Cerebellar nuclear complex (tissue), 1 donor: Measurements from ENCODE around the gene KCNJ9.
"Not testable (repeated sequence)": the region's sequence is repeated elsewhere in the genome, so short reads cannot be mapped to it uniquely, and the experiment has no call there.

Experiments used
- DNase-seq, 2 experiments: peaks; one replicate each; lab custom pipeline; 2025; lab: John Stamatoyannopoulos, UW

The KCNJ9 gene

DNA sequence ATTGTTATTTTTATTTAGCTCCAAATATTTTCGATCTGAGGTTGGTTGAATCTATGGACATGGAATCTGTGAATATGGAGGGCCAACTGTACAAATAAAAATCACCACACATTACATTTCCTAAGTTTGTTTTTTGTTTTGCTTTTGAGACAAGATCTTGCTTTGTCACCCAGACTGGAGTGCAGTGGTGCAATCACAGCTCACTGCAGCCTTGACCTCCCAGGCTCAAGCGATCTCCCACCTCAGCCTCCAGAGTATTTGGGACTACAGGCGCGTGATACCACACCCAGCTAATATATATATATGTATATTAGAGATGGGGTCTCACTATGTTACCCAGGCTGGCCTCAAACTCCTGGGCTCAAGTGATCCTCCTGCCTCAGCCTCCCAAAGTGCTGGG is 45.0 kb downstream of the KCNJ9 start:
- not testable (repeated sequence) for DNase-seq

DNA sequence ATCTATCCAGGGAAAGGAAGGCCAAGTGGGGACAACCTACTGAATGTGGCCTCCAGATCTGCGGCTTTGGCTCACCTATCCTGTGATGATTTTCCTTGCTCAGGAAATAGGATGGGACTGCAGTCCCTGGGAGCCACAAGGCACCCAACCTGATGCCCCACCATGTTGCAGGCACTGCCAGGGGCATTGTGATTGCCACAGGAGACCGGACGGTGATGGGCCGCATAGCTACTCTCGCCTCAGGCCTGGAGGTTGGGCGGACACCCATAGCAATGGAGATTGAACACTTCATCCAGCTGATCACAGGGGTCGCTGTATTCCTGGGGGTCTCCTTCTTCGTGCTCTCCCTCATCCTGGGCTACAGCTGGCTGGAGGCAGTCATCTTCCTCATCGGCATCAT is 46.0 kb downstream of the KCNJ9 start:
- DNase-seq = no peak

DNA sequence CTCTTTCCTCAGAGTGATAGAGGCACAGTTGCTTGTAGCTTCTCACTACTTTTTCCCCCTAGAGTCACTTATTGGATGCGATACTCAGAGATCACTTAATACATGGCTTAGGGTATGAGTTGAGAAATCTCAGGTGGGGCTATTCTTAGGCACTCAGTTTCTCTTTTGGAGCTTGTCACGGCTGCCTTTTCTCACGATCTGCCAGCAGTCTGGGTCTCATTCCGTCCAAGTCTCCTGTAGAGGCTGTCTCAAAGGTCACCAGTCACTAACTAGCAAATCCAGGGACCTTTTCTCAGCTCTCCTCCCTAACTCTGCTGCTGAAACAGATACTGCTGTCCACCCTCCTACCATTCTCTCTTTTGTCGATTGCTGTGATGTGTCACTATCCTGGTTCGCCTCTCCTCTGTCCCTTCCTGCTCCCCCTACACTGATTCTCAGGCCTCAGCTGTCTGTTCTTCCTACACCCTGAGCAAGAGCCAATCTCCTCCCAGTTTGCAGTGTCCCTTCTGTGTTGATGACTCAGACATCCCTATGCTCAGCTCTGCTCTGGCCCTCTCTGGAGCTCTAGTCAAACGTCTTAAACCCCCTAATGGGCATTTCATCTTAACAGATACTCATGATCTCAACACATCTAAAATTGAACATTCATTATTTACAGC is 46.7 kb downstream of the KCNJ9 start:
- no peak for DNase-seq

DNA sequence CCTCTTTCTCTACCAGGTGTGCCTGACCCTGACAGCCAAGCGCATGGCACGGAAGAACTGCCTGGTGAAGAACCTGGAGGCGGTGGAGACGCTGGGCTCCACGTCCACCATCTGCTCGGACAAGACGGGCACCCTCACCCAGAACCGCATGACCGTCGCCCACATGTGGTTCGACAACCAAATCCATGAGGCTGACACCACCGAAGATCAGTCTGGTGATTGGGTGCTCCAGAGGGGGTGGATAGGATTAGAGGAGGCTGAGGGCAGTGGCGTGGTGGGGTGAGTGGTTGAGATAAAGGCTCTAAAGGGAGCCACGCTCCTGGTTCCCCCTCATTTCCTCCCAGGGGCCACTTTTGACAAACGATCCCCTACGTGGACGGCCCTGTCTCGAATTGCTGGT is 47.3 kb downstream of the KCNJ9 start:
- no peak for DNase-seq

DNA sequence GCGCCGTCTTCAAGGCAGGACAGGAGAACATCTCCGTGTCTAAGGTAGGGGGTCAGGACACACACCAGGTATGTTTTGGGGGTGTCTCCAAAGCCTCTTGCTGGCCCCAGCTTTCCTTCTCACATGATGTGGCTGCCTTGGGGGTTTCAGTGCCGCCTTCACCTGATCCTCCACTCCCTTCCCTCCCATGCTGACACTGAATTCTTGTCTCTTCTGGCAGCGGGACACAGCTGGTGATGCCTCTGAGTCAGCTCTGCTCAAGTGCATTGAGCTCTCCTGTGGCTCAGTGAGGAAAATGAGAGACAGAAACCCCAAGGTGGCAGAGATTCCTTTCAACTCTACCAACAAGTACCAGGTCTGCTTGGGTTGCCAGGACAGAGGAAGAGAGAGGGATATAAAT is 47.7 kb downstream of the KCNJ9 start:
- DNase-seq = no peak

DNA sequence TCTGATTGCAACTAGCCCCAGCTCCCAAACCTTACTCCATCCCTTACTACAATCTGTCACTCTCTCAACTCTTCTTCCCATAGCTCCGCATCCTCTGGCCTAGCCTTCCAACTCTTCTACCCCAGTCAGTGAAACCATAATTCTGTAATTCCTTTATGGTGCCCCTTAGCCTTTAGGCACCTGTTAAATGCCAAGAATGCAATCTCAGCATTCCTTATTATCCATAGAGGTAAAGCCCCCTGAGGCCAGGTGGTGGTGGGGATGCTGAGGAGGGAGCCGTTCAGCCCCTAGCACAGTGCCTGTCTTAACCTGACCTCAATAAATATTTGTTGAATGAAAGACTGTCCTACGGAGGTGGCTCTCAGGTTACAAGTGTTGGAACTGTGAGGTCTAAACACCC is 48.2 kb downstream of the KCNJ9 start:
- no peak for DNase-seq

DNA sequence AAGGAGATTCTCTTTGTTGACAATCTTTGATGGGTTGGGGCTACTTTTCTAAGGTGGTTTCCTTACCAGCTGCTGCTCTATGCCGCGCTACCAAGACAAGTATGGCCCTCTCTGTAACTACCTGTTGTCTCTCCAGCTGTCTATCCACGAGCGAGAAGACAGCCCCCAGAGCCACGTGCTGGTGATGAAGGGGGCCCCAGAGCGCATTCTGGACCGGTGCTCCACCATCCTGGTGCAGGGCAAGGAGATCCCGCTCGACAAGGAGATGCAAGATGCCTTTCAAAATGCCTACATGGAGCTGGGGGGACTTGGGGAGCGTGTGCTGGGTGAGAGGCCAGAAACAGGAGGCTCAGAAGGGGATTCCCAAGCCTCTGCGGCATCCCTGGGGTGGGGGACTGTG is 48.6 kb downstream of the KCNJ9 start:
- no peak for DNase-seq

DNA sequence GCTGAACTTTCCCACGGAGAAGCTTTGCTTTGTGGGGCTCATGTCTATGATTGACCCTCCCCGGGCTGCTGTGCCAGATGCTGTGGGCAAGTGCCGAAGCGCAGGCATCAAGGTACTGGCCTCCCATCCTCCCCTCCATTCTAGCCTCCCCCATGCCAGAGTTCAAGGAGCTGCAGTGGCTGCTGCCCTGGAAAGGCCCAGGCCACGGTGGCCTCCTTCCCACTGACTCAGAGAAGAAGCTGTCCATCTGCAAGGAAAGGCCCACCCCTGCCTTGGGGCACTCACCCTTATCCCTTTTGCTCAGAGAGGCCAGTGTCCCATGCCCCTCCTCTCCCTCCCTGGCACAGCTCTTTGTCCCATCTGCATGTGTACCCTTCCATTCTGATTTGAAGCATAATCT is 49.1 kb downstream of the KCNJ9 start:
- DNase-seq = no peak

DNA sequence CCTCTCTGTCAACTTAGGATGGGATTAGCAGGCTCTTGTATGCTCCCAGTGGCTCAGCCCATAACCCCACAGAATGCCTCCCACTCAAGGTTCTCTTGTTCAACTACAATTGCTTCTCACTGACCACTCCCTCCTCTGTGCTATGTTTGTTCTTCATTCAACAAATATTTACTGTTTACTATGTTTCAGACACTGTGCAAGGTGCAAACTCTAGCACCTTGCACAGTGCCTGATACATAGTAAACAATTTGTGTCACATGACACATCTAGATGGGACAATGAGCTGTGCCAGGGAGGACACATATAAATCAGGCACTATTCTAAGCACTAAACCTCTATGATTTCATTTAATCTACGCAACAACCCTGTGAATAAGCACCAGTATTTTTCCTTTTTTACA is 49.6 kb downstream of the KCNJ9 start:
- no peak for DNase-seq

DNA sequence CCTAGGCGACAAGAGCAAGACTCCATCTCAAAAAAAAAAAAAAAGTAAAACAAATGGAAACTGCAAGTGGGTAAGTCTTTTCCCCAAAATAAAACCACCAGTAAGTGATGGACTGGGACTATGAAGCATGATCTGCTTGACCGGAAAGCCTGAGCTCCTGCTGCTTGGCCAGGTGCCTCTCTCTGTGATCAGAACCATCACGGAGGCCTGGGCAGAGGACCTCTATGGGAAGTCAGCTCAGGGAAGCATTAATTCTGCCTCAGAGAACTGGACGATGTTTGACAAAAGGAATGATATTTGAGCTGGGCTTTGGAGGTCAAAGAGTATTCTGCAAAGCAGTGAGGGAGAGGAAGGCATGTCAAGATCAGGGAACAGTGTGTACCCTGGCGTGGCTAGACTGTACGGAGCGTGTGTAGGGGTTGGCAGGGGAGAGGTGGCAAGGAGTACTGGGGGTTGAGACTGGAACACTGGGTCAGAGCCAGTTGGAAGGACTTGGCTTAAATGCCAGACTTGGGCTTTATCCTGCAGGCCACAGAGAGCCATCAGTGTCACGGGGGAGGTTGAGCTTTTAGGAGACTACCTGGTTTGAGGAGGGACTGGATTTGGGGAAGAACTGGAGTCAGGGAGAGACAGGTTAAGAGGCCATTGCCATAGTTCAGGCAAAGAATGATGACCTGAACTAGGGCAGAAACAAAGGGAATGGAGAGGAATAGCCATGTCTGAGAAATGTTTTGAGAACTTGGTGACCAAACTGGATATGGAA is 50.6 kb downstream of the KCNJ9 start:
- DNase-seq = peak in 1 of 2 experiments; percentile 38

DNA sequence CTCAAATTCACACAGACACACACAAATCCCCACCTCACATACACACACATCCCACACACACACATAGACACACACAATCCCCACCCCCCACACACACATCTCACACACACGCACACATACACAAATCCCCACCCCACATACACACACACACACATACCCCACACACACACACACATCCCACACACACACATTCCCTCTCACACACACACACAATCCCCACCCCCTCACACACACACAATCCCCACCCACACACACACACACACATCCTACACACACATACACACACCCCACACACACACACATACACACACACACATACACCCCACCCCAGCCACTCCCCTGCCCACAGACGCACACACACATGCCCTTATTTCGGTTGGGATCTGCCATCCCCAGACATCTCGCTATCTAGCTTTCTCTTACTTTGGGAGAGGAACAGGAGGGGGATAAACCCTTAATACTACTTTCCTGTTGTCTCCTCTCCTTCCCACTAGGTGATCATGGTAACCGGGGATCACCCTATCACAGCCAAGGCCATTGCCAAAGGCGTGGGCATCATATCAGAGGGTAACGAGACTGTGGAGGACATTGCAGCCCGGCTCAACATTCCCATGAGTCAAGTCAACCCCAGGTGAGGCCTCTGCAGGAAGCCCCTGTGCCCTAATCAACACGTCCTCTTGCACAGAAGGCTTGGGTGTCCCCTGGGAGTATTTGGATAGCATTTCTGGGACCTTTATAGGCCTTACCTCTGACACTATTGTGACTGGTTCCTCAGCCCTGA is 52.8 kb downstream of the KCNJ9 start:
- no peak for DNase-seq

DNA sequence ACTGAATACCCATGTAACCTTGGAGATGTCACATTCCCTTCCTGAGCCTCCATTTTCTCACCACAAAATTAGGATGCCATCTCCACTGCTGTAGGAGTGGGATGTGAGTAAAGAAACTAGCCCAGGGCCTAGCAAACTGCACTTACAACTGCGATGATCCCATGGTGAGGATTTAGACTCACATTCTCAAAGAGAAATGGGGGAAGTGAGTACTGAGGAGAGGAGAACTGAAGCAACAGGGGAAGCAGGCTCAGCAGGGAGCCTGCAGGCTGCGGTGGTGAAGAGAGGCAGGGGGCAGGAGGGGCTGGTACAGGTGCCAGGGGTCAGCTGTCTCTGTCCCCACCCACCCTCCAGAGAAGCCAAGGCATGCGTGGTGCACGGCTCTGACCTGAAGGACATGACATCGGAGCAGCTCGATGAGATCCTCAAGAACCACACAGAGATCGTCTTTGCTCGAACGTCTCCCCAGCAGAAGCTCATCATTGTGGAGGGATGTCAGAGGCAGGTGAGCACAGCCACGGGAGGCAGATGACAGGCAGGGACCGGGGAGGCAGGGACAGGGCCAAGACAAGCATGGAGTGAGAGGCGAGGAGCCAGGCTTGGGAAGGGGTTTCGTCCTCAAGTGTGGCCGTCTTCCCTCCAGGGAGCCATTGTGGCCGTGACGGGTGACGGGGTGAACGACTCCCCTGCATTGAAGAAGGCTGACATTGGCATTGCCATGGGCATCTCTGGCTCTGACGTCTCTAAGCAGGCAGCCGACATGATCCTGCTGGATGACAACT is 53.6 kb downstream of the KCNJ9 start:
- no peak for DNase-seq

DNA sequence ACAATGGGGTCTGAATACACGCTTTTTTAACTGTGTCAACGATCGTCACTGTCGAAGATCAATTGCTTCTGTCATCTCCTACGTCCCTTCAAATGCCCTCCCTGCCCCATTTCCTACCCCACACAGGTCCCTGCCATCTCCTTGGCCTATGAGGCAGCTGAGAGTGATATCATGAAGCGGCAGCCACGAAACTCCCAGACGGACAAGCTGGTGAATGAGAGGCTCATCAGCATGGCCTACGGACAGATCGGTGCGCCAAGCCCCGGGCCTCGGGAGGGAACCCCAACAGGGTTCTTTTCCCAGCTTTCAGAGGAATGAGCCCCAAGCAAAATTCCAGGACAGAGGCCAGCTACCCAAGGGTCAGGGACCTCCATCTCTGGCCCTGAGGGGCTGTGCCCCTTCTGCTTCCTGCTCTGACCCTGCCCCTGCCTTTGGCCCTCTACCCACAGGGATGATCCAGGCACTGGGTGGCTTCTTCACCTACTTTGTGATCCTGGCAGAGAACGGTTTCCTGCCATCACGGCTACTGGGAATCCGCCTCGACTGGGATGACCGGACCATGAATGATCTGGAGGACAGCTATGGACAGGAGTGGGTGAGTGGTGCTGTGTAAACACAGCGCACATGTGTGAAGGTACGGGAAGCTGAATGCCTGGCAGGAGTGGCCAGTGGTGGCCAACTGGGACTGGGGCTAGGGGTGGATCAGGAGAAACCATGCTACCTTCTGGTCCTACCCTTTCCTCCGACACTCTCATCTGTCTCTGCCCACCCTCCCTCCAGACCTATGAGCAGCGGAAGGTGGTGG is 55.0 kb downstream of the KCNJ9 start:
- DNase-seq = no peak

DNA sequence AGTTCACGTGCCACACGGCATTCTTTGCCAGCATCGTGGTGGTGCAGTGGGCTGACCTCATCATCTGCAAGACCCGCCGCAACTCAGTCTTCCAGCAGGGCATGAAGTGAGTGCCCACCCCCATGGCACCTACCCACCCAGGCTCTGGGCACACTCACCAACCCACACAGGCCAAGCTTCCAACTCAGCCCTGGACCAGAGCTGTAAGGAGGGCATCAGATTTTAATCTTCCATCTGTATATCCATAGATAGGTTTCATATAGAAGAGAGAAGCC is 55.5 kb downstream of the KCNJ9 start:
- DNase-seq = no peak

DNA sequence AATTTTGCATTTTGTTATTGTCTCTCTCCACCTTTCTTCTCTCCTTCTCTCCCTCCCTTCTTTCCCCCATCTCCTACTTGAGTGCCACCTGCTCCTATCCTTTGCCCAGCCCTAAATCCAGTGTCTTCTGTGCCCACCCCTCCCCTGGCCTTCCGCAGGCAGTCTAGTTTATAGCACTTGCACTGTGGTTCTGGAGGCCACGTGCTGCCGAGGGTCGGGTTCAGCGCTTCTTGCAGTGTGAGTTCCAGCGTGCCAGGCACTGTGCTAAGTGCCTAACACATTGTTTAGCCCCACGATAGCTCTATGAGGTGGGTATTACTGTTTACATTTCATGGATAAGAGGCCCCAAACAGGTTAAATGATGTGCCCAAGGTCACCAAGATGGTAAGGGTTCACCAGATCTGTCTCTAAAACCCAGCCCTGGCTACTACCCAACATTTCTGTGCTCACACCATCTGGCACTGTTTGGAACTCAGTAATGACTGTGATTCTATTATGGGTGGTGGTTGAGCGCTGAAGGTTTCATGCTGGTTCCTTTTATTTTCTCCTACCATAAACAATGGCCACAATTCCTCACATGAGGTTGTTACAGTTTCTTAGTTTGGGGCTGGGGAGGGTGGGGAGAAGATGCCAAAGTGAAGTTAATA is 56.0 kb downstream of the KCNJ9 start:
- peak in 1 of 2 experiments; percentile 43 for DNase-seq

DNA sequence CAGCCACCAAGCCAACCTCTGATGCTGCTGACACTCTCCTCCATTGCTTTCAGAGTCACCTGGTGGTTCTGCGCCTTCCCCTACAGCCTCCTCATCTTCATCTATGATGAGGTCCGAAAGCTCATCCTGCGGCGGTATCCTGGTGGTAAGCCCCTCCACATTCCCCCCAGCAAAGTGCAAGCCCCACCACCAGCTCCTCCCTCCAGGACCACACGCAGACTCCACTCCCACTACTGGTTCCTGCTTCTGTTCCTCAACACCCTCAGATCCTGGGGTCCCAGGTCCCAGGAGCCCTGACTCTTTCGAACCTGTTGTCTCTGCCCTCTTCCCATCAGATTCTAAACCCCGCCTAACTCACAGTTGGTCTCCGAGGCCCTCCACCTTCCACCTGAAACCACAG is 58.5 kb downstream of the KCNJ9 start:
- DNase-seq = no peak
